GM19043 (cell line): ENCODE data around the gene ASIC2.

Source experiments
- ATAC-seq: cut with Tn5 transposase; IDR thresholded peaks from one replicate; pipeline ENCODE4 v1.9.1; 2021; ENCODE audit warnings: low read depth; ENCODE audit not compliant: unreplicated experiment

ASIC2 gene

GRCh38 chr17:33290253-33290652 is 2.8 kb downstream of the ASIC2 start:
- no peak for ATAC-seq

- no peak for ATAC-seq
Measured at GRCh38 chr17:33288954-33289353, 4.1 kb downstream of the ASIC2 start.

GRCh38 chr17:33287096-33287725 is 5.9 kb downstream of the ASIC2 start:
- no peak for ATAC-seq

GRCh38 chr17:33285413-33285812 is 7.7 kb downstream of the ASIC2 start:
- ATAC-seq: no peak

- no peak for ATAC-seq
Measured at GRCh38 chr17:33284022-33284421, 9.1 kb downstream of the ASIC2 start.

- no peak for ATAC-seq
Measured at GRCh38 chr17:33280162-33280943, 12.7 kb downstream of the ASIC2 start.

- no peak for ATAC-seq
Measured at GRCh38 chr17:33277436-33278100, 15.5 kb downstream of the ASIC2 start.

GRCh38 chr17:33273743-33274410 is 19.2 kb downstream of the ASIC2 start:
- ATAC-seq: no peak

- ATAC-seq: no peak
Measured at GRCh38 chr17:33273271-33273670, 19.8 kb downstream of the ASIC2 start.

GRCh38 chr17:33272438-33272837 is 20.7 kb downstream of the ASIC2 start:
- no peak for ATAC-seq

GRCh38 chr17:33269337-33270060 is 23.6 kb downstream of the ASIC2 start:
- no peak for ATAC-seq

GRCh38 chr17:33267851-33268548 is 25.1 kb downstream of the ASIC2 start:
- ATAC-seq: no peak

- no peak for ATAC-seq
Measured at GRCh38 chr17:33267271-33267790, 25.8 kb downstream of the ASIC2 start.

GRCh38 chr17:33266611-33267010 is 26.5 kb downstream of the ASIC2 start:
- ATAC-seq: no peak

- ATAC-seq: no peak
Measured at GRCh38 chr17:33266116-33266515, 27.0 kb downstream of the ASIC2 start.

GRCh38 chr17:33263396-33263795 is 29.7 kb downstream of the ASIC2 start:
- no peak for ATAC-seq

GRCh38 chr17:33262266-33263123 is 30.6 kb downstream of the ASIC2 start:
- no peak for ATAC-seq

- ATAC-seq: no peak
Measured at GRCh38 chr17:33261820-33262219, 31.3 kb downstream of the ASIC2 start.

- ATAC-seq: no peak
Measured at GRCh38 chr17:33260638-33261037, 32.5 kb downstream of the ASIC2 start.
